Measurements from ENCODE around the gene FAM222A.

DNA sequence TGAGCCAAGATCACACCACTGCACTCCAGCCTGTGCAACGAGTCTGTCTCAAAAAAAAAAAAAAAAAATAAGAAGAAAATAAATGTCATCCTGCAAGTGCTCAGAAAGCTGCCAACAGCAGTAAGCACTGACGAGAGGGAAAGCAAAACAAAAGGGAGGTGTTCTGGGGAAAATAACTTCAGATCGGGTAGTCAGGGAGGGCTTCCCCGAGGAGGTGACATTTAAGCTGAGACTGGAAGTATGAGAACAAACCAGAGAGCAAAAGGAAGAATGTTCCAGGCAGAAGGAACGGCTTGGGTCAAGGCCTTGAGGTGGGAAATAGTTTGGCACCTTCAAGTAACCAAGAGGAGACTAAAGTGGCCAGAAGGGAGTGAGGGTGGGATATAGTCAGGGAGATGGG, 4.7 kb upstream of the FAM222A start:
- TF ChIP-seq EZH2 (IDR thresholded peaks at IDR 0.05; ENCODE audit: low read depth, low read length, severe bottlenecking) (no peak), RNF2 (IDR thresholded peaks at IDR 0.05; ENCODE audit: borderline replicate concordance, low read depth, low read length, missing control alignments, poor library complexity, severe bottlenecking) (no peak), BRCA1 (IDR thresholded peaks at IDR 0.05; ENCODE audit: low read depth, low read length) (no peak), SP1 (IDR thresholded peaks at IDR 0.05; ENCODE audit: low read depth, low read length) (no peak), YY1 (IDR thresholded peaks at IDR 0.05; ENCODE audit: low read depth, low read length) (no peak), POLR2AphosphoS5 (IDR thresholded peaks at IDR 0.05; ENCODE audit: low read depth, low read length) (no peak), TAF1 (IDR thresholded peaks at IDR 0.05; ENCODE audit: low read depth, low read length) (no peak), POLR2A (IDR thresholded peaks at IDR 0.05; ENCODE audit: control extremely low read depth in 1 of 2, low read depth in 2 of 2, low read length in 2 of 2) (no peak), SP2 (IDR thresholded peaks at IDR 0.05; ENCODE audit: low read length) (no peak), CREB1 (IDR thresholded peaks at IDR 0.05) (no peak), KDM1A (IDR thresholded peaks at IDR 0.05; ENCODE audit: borderline replicate concordance, low read length) (no peak)
- TF ChIP-seq, protein P1, sequence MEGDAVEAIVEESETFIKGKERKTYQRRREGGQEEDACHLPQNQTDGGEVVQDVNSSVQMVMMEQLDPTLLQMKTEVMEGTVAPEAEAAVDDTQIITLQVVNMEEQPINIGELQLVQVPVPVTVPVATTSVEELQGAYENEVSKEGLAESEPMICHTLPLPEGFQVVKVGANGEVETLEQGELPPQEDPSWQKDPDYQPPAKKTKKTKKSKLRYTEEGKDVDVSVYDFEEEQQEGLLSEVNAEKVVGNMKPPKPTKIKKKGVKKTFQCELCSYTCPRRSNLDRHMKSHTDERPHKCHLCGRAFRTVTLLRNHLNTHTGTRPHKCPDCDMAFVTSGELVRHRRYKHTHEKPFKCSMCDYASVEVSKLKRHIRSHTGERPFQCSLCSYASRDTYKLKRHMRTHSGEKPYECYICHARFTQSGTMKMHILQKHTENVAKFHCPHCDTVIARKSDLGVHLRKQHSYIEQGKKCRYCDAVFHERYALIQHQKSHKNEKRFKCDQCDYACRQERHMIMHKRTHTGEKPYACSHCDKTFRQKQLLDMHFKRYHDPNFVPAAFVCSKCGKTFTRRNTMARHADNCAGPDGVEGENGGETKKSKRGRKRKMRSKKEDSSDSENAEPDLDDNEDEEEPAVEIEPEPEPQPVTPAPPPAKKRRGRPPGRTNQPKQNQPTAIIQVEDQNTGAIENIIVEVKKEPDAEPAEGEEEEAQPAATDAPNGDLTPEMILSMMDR (IDR thresholded peaks at IDR 0.05; ENCODE audit: control extremely low read depth in 1 of 3, insufficient read depth in 1 of 3, low read depth in 1 of 3, low read length in 3 of 3) = no peak
- TF ChIP-seq, protein P2, sequence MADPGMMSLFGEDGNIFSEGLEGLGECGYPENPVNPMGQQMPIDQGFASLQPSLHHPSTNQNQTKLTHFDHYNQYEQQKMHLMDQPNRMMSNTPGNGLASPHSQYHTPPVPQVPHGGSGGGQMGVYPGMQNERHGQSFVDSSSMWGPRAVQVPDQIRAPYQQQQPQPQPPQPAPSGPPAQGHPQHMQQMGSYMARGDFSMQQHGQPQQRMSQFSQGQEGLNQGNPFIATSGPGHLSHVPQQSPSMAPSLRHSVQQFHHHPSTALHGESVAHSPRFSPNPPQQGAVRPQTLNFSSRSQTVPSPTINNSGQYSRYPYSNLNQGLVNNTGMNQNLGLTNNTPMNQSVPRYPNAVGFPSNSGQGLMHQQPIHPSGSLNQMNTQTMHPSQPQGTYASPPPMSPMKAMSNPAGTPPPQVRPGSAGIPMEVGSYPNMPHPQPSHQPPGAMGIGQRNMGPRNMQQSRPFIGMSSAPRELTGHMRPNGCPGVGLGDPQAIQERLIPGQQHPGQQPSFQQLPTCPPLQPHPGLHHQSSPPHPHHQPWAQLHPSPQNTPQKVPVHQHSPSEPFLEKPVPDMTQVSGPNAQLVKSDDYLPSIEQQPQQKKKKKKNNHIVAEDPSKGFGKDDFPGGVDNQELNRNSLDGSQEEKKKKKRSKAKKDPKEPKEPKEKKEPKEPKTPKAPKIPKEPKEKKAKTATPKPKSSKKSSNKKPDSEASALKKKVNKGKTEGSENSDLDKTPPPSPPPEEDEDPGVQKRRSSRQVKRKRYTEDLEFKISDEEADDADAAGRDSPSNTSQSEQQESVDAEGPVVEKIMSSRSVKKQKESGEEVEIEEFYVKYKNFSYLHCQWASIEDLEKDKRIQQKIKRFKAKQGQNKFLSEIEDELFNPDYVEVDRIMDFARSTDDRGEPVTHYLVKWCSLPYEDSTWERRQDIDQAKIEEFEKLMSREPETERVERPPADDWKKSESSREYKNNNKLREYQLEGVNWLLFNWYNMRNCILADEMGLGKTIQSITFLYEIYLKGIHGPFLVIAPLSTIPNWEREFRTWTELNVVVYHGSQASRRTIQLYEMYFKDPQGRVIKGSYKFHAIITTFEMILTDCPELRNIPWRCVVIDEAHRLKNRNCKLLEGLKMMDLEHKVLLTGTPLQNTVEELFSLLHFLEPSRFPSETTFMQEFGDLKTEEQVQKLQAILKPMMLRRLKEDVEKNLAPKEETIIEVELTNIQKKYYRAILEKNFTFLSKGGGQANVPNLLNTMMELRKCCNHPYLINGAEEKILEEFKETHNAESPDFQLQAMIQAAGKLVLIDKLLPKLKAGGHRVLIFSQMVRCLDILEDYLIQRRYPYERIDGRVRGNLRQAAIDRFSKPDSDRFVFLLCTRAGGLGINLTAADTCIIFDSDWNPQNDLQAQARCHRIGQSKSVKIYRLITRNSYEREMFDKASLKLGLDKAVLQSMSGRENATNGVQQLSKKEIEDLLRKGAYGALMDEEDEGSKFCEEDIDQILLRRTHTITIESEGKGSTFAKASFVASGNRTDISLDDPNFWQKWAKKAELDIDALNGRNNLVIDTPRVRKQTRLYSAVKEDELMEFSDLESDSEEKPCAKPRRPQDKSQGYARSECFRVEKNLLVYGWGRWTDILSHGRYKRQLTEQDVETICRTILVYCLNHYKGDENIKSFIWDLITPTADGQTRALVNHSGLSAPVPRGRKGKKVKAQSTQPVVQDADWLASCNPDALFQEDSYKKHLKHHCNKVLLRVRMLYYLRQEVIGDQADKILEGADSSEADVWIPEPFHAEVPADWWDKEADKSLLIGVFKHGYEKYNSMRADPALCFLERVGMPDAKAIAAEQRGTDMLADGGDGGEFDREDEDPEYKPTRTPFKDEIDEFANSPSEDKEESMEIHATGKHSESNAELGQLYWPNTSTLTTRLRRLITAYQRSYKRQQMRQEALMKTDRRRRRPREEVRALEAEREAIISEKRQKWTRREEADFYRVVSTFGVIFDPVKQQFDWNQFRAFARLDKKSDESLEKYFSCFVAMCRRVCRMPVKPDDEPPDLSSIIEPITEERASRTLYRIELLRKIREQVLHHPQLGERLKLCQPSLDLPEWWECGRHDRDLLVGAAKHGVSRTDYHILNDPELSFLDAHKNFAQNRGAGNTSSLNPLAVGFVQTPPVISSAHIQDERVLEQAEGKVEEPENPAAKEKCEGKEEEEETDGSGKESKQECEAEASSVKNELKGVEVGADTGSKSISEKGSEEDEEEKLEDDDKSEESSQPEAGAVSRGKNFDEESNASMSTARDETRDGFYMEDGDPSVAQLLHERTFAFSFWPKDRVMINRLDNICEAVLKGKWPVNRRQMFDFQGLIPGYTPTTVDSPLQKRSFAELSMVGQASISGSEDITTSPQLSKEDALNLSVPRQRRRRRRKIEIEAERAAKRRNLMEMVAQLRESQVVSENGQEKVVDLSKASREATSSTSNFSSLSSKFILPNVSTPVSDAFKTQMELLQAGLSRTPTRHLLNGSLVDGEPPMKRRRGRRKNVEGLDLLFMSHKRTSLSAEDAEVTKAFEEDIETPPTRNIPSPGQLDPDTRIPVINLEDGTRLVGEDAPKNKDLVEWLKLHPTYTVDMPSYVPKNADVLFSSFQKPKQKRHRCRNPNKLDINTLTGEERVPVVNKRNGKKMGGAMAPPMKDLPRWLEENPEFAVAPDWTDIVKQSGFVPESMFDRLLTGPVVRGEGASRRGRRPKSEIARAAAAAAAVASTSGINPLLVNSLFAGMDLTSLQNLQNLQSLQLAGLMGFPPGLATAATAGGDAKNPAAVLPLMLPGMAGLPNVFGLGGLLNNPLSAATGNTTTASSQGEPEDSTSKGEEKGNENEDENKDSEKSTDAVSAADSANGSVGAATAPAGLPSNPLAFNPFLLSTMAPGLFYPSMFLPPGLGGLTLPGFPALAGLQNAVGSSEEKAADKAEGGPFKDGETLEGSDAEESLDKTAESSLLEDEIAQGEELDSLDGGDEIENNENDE (IDR thresholded peaks at IDR 0.05; ENCODE audit: insufficient replicate concordance, low read length) = no peak
- TF ChIP-seq, protein P3, sequence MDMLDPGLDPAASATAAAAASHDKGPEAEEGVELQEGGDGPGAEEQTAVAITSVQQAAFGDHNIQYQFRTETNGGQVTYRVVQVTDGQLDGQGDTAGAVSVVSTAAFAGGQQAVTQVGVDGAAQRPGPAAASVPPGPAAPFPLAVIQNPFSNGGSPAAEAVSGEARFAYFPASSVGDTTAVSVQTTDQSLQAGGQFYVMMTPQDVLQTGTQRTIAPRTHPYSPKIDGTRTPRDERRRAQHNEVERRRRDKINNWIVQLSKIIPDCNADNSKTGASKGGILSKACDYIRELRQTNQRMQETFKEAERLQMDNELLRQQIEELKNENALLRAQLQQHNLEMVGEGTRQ (IDR thresholded peaks at IDR 0.05; ENCODE audit: low read length) = no peak
